ENCODE results near the gene IFNG-AS1.

IFNG-AS1 gene

DNA sequence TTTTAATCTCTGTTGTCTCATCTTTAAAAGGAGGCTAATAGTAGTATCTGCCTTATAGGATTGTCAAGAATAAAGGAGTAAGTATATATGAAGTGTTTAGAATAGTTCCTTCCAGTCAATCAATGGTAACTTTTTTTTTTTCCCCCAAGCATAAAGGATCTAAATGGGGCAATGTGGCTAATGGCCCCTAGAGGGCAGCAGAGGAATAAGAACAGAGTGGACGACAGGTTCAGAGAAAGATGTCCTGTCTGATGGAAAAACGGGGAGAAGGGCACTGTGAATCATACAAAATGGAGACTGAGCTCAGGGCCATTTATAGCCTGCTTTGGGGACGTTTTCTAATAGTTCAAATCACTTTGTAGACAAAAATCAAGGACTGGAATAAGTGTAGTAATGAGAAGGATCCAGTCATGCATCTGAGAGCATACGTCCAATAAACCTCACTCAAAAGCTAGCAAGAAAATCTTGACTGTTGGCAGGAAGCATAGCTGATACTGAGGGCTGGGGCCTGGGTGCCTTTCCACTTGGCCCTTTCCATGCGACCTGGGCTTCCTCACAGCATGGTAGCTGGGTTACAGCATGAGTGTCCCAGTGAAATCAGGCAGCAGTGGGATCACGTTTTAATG is 51.3 kb downstream of the IFNG-AS1 start:
- DNase-seq, result peak; percentile 57

- DNase-seq, result no peak
These were observed 53.0 kb downstream of the IFNG-AS1 start for GRCh38 chr12:68042212-68042699.

- no peak for DNase-seq
These were observed 54.2 kb downstream of the IFNG-AS1 start for GRCh38 chr12:68043435-68043834.

GRCh38 chr12:68048648-68049297 is 59.5 kb downstream of the IFNG-AS1 start:
- DNase-seq, result no peak

DNA sequence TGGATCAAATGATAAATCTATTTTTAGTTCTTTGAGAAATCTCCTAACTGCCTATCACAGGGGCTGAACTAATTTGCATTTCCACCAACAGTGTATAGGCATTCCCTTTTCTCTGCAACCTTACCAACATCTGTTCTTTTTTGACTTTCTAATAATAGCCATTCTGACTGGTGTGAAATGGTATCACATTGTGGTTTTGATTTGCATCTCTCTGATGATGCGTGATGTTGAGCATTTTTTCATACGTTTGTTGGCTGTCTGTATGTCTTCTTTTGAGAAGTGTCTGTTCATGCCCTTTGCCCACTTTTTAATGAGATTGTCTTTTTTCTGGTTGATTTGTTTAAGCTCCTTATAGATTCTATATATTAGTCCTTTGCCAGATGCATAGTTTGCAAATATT is 67.1 kb downstream of the IFNG-AS1 start:
- DNase-seq, result no peak

DNA sequence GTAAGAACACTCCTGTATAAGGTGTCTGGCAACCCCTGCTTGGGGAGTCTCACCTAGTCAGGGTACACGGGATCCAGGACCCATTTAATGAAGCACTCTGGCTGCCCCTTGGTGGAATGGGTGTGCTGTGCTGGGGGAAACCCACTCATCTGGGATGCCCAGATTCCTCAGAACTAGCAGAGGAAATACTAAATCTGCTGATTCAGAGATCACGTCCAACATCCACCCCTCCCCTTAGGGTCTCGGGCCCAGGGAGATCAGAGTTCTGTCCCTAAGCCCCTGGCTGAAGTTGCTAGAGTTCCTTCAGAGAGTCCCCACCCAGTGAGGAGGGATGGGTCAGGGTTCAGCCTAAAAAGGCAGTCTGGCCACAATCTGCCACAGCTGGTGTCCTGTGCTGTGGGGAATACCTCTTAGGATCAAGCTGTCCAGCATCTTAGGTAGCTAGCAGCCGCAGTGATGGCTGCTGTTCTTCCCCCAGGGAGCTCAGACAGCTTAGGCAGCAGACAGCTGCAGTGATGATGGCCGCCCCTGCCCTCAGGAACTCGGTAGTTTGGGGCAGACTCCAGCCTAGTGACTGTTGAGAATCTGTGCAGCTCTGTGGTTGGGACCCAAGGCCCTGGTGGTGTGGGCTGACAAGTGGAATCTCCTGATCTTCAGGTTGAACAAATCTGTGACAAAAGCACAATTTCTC is 74.8 kb downstream of the IFNG-AS1 start:
- DNase-seq, result no peak

DNA sequence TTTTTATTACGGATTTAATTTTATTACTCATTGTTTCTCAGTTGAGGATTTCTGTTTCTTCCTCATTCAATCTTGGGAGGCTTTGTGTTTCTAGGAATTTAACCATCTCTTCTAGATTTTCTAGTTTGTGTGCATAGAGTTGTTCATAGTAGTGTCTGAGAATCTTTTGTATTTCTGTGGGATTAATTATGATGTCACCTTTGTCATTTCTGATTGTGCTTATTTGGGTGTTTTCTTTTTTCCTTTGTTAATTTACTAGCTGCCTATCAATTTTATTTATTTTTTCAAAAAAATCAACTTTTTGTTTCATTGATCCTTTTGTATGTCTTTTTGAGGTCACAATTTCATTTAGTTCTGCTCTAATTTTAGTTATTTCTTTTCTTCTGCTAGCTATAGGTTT is 75.9 kb downstream of the IFNG-AS1 start:
- no peak for DNase-seq

DNA sequence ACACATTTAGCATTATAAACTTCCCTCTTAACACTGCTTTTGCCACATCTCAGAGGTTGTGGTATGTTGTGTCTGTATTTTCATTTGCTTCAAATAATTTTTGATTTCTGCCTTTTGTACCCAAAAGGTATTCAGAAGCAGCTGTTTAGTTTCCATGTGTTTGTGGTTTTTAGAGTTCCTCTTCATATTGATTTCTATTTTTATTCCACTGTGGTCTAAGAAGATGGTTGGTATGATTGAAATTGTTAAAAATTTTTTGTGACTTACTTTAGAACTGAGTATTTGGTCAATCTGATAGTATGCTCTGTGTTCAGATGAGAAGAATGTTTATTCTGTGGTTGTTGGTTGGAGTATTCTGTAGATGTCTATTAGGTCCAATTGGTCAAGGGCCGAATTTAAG is 76.4 kb downstream of the IFNG-AS1 start:
- DNase-seq, result no peak

GRCh38 chr12:68067762-68068376 is 78.6 kb downstream of the IFNG-AS1 start:
- DNase-seq, result no peak

DNA sequence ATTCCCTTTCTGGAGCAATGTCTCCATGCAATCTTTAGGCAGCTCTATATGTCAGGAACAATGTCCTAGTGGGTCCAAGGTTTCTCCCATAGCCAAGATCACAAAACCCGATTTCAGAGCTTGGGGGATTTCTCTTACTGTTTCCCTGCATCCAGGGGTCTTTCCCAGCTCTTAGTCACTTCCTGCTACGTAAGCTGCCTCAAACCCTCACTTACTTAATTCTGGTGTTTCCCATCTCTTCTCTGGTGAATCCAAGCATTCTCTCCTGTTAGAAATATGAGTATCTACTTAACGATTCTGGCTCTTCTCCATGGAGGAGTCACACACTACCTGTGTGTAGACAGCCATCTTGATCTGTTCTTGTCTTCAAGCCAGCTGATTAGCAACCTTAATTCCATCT is 80.0 kb downstream of the IFNG-AS1 start:
- no peak for DNase-seq

Measured in central memory CD4-positive, alpha-beta T cell (primary cell).